Vagina (tissue), 2 donors: Measurements from ENCODE around the gene HK2. TPM values are rescaled to one million over a fixed set of nuclear protein-coding genes. Genes with fewer than 3 reads are reported as not detected.

Source experiments
- DNase-seq, 2 donors: peaks; one replicate each; pipeline ENCODE4 v3.0.0-alpha.2; 2017; ENCODE audit errors: extremely low spot score in 2 of 2
- H3K27ac ChIP-seq: fragments of 200-600 bp; sonication (generic); one replicate; pipeline ENCODE4 v1.5.1; 2019
- H3K27me3 ChIP-seq: fragments of 200-600 bp; sonication (generic); one replicate; pipeline ENCODE4 v1.5.1; 2019
- H3K36me3 ChIP-seq, 2 donors: fragments of 200-600 bp; sonication (generic); one replicate each; pipeline ENCODE4 v1.5.1; 2017 to 2019
- H3K4me1 ChIP-seq: fragments of 200-600 bp; sonication (generic); one replicate; pipeline ENCODE4 v1.5.1; 2019
- H3K4me3 ChIP-seq, 2 donors: fragments of 200-600 bp; sonication (generic); 1 replicate in 1 of 2; 2 replicates in 1 of 2; pipeline ENCODE4 v1.5.1; 2016 to 2019
- H3K9me3 ChIP-seq: fragments of 200-600 bp; sonication (generic); one replicate; pipeline ENCODE4 v1.5.1; 2019
- CTCF ChIP-seq, 3 experiments: fragments of 450-650 bp in 2 of 3; fragments of 200-600 bp in 1 of 3; sonication (generic) in 1 of 3; IDR thresholded peaks; one replicate each; pipeline ENCODE4 v1.5.1; 2017 to 2019; ENCODE audit warnings: antibody characterized with exemption in 3 of 3, mild to moderate bottlenecking in 2 of 3, moderate library complexity in 2 of 3
- POLR2A ChIP-seq, 2 donors: fragments of 450-650 bp; IDR thresholded peaks; one replicate each; pipeline ENCODE4 v1.6.1; 2017; ENCODE audit warnings: antibody characterized with exemption in 2 of 2, mild to moderate bottlenecking in 2 of 2, moderate library complexity in 2 of 2
- POLR2AphosphoS5 ChIP-seq, 2 donors: sonication (generic); formaldehyde crosslinking; IDR thresholded peaks; one replicate each; pipeline ENCODE4 v1.9.0; 2017; ENCODE audit warnings: antibody characterized with exemption in 2 of 2, mild to moderate bottlenecking in 2 of 2, low read depth in 1 of 2; ENCODE audit not compliant: insufficient read depth in 1 of 2
- intact Hi-C: fragments of 100-400 bp; cut with DNase I; formaldehyde crosslinking; loops from one replicate; pipeline ENCODE4 v1.15.1; 2023
- total RNA-seq: library from RNA; depleted of rRNA; stranded (reverse); fragments of >200 nt; gene quantifications from one replicate; pipeline ENCODE4 v1.2.3, GENCODE V29; 2016

Gene HK2
- total RNA-seq, 1 donor from 2014 or later, result 5.4 TPM

- no peak overlapping the region for H3K27ac ChIP-seq
- DNase-seq, result no peak
- intact Hi-C loops, result loop anchor here (10.0 kb wide), 1 partner anchor 480 kb away; no protein-coding TSS in a partner anchor
These were observed 90.7 kb downstream of the HK2 start for GRCh38 chr2:74924463-74925265.

GRCh38 chr2:74925361-74925786, 91.4 kb downstream of the HK2 start:
- no peak overlapping the region for H3K27ac ChIP-seq
- TF ChIP-seq CTCF (IDR thresholded peaks at IDR 0.05) (no peak), POLR2A (IDR thresholded peaks at IDR 0.05) (no peak), POLR2AphosphoS5 (IDR thresholded peaks at IDR 0.05; ENCODE audit: insufficient read depth in 1 of 2, low read depth in 1 of 2) (no peak)
- DNase-seq, result no peak
- H3K36me3 ChIP-seq, result no peaks in the 10 kb centered on the region
- no peaks in the 10 kb centered on the region for H3K4me1 ChIP-seq
- H3K27me3 ChIP-seq, result no peaks in the 10 kb centered on the region
- H3K4me3 ChIP-seq, result no peak overlapping the region
- H3K9me3 ChIP-seq, result no peaks in the 10 kb centered on the region
- intact Hi-C loops, result loop anchor here (10.0 kb wide), 1 partner anchor 479 kb away; no protein-coding TSS in a partner anchor

More at GRCh38 chr2:74924463-74925265, 90.7 kb downstream of the HK2 start:
- H3K4me3 ChIP-seq, result no peak overlapping the region
- no peaks in the 10 kb centered on the region for H3K36me3 ChIP-seq
- TF ChIP-seq POLR2A (IDR thresholded peaks at IDR 0.05) (no peak), POLR2AphosphoS5 (IDR thresholded peaks at IDR 0.05; ENCODE audit: insufficient read depth in 1 of 2, low read depth in 1 of 2) (no peak), CTCF (IDR thresholded peaks at IDR 0.05) (no peak)
- H3K27me3 ChIP-seq, result no peaks in the 10 kb centered on the region
- H3K4me1 ChIP-seq, result peaks cover 5% of the 10 kb centered on the region
- no peaks in the 10 kb centered on the region for H3K9me3 ChIP-seq

GRCh38 chr2:74927621-74928020, 93.7 kb downstream of the HK2 start:
- no peak overlapping the region for H3K27ac ChIP-seq
- intact Hi-C loops, result loop anchor here (10.0 kb wide), 1 partner anchor 477 kb away; no protein-coding TSS in a partner anchor
- DNase-seq, result no peak
- no peaks in the 10 kb centered on the region for H3K27me3 ChIP-seq
- no peak overlapping the region for H3K4me3 ChIP-seq
- no peaks in the 10 kb centered on the region for H3K9me3 ChIP-seq
- H3K4me1 ChIP-seq, result no peaks in the 10 kb centered on the region
- TF ChIP-seq CTCF (IDR thresholded peaks at IDR 0.05) (no peak), POLR2A (IDR thresholded peaks at IDR 0.05) (no peak), POLR2AphosphoS5 (IDR thresholded peaks at IDR 0.05; ENCODE audit: insufficient read depth in 1 of 2, low read depth in 1 of 2) (no peak)
- no peaks in the 10 kb centered on the region for H3K36me3 ChIP-seq

- H3K4me3 ChIP-seq, result no peak overlapping the region
- no peaks in the 10 kb centered on the region for H3K4me1 ChIP-seq
- H3K9me3 ChIP-seq, result no peaks in the 10 kb centered on the region
- H3K36me3 ChIP-seq, result no peaks in the 10 kb centered on the region
- H3K27me3 ChIP-seq, result no peaks in the 10 kb centered on the region
- intact Hi-C loops, result no loop called here
- no peak for TF ChIP-seq CTCF (IDR thresholded peaks at IDR 0.05)
- TF ChIP-seq POLR2AphosphoS5 (IDR thresholded peaks at IDR 0.05; ENCODE audit: insufficient read depth in 1 of 2, low read depth in 1 of 2), result no peak
- no peak for TF ChIP-seq POLR2A (IDR thresholded peaks at IDR 0.05)
- DNase-seq, result no peak
- H3K27ac ChIP-seq, result no peak overlapping the region
These were observed 97.0 kb downstream of the HK2 start for GRCh38 chr2:74930811-74931486.
